ENCODE results near the gene CACUL1.

CACUL1 gene

GRCh38 chr10:118729641-118730258, 25.0 kb downstream of the CACUL1 start:
- no peak overlapping the region for H3K4me3 ChIP-seq (ENCODE audit: low read depth, low read length)
- ChIA-PET CTCF (interaction anchor here (2.1 to 5.1 kb wide), 2 partner anchors 9 to 162 kb away, joined by 9 to 25 read pairs; no protein-coding TSS in a partner anchor), POLR2A (no interaction called here)
- TF ChIP-seq CTCF (IDR thresholded peaks at IDR 0.05; ENCODE audit: insufficient read depth, low read length, missing control alignments), result no peak
- no peak for DNase-seq (ENCODE audit: low read depth, low spot score)

GRCh38 chr10:118729200-118729599, 25.6 kb downstream of the CACUL1 start:
- DNase-seq (ENCODE audit: low read depth, low spot score), result no peak
- no peak for TF ChIP-seq CTCF (IDR thresholded peaks at IDR 0.05; ENCODE audit: insufficient read depth, low read length, missing control alignments)
- no peak overlapping the region for H3K4me3 ChIP-seq (ENCODE audit: low read depth, low read length)
- ChIA-PET POLR2A (no interaction called here), CTCF (interaction anchor here (2.1 to 5.1 kb wide), 2 partner anchors 9 to 161 kb away, joined by 9 to 25 read pairs; no protein-coding TSS in a partner anchor)

GRCh38 chr10:118725886-118726500, 28.8 kb downstream of the CACUL1 start:
- ChIA-PET POLR2A (no interaction called here), CTCF (interaction anchor here (0.9 to 5.1 kb wide), 6 partner anchors 8 to 158 kb away, joined by 3 to 25 read pairs (median 6); no protein-coding TSS in a partner anchor)
- no peak for TF ChIP-seq CTCF (IDR thresholded peaks at IDR 0.05; ENCODE audit: insufficient read depth, low read length, missing control alignments)

GRCh38 chr10:118723466-118723865, 31.3 kb downstream of the CACUL1 start:
- TF ChIP-seq CTCF (IDR thresholded peaks at IDR 0.05; ENCODE audit: insufficient read depth, low read length, missing control alignments), result no peak
- ChIA-PET POLR2A (no interaction called here), CTCF (interaction anchor here (1.1 to 6.1 kb wide), 7 partner anchors 10 to 181 kb away, joined by 3 to 98 read pairs (median 6); no protein-coding TSS in a partner anchor)
- no peak overlapping the region for H3K4me3 ChIP-seq (ENCODE audit: low read depth, low read length)
- peak; percentile 29 for DNase-seq (ENCODE audit: low read depth, low spot score)

More at GRCh38 chr10:118725886-118726500, 28.8 kb downstream of the CACUL1 start:
- H3K4me3 ChIP-seq (ENCODE audit: low read depth, low read length), result no peak overlapping the region
- no peak for DNase-seq (ENCODE audit: low read depth, low spot score)

GRCh38 chr10:118721539-118721876, 33.3 kb downstream of the CACUL1 start:
- no peak for TF ChIP-seq CTCF (IDR thresholded peaks at IDR 0.05; ENCODE audit: insufficient read depth, low read length, missing control alignments)
- H3K4me3 ChIP-seq (ENCODE audit: low read depth, low read length), result no peak overlapping the region
- POLR2A ChIA-PET, result no interaction called here
- CTCF ChIA-PET, result interaction anchor here (0.7 to 6.1 kb wide), 14 partner anchors 8 to 302 kb away, joined by 3 to 129 read pairs (median 8); no protein-coding TSS in a partner anchor
- no peak for DNase-seq (ENCODE audit: low read depth, low spot score)

All from AG04449 (cell line).